RWPE1 (cell line): ENCODE results near the gene MRPS2.

ENCODE experiments used
- CTCF ChIA-PET: fragments of 350-600 bp; sonication (Branson Sonifier 250); formaldehyde crosslinking; extraction: SDS; loops from one replicate; lab custom pipeline; 2021; lab: Yijun Ruan, JAX
- POLR2A ChIA-PET: fragments of 400-600 bp; formaldehyde crosslinking; extraction: SDS; loops from one replicate; lab custom pipeline; 2020; ENCODE audit warnings: antibody characterized with exemption; ENCODE audit not compliant: low non-redundant PET; lab: Yijun Ruan, JAX
- DNase-seq: peaks from one replicate; pipeline ENCODE4 v3.0.0; 2012; ENCODE audit warnings: low spot score
- H3K27ac ChIP-seq: fragments of 450-650 bp; 2 replicates; pipeline ENCODE4 v1.5.1; 2017
- CTCF ChIP-seq: fragments of 450-650 bp; conservative IDR thresholded peaks from 2 replicates; pipeline ENCODE4 v1.5.1; 2017; ENCODE audit warnings: low read depth, mild to moderate bottlenecking

The MRPS2 gene

GRCh38 chr9:135485832-135486231, 14.7 kb upstream of the MRPS2 start:
- H3K27ac ChIP-seq, result no peak overlapping the region
- no peak for TF ChIP-seq CTCF
- CTCF ChIA-PET, result interaction anchor here (0.8 kb wide), 1 partner anchor 18 kb away, joined by 3 read pairs; no protein-coding TSS in a partner anchor
- POLR2A ChIA-PET, result no interaction called here
- DNase-seq, result no peak

GRCh38 chr9:135486267-135487065, 14.0 kb upstream of the MRPS2 start:
- DNase-seq, result no peak
- no peak overlapping the region for H3K27ac ChIP-seq
- TF ChIP-seq CTCF, result no peak
- POLR2A ChIA-PET, result no interaction called here
- CTCF ChIA-PET, result interaction anchor here (0.8 to 2.0 kb wide), 3 partner anchors 13 to 18 kb away, joined by 3 to 6 read pairs (median 5); no protein-coding TSS in a partner anchor

GRCh38 chr9:135487281-135488012, 13.0 kb upstream of the MRPS2 start:
- ChIA-PET POLR2A (no interaction called here), CTCF (interaction anchor here (0.9 to 2.0 kb wide), 2 partner anchors 12 to 17 kb away, joined by 5 to 6 read pairs; no protein-coding TSS in a partner anchor)
- no peak for TF ChIP-seq CTCF
- no peak for DNase-seq
- H3K27ac ChIP-seq, result no peak overlapping the region

GRCh38 chr9:135488013-135488330, 12.5 kb upstream of the MRPS2 start:
- DNase-seq, result no peak
- POLR2A ChIA-PET, result no interaction called here
- CTCF ChIA-PET, result interaction anchor here (2.0 kb wide), 1 partner anchor 17 kb away, joined by 6 read pairs; no protein-coding TSS in a partner anchor
- no peak for TF ChIP-seq CTCF
- no peak overlapping the region for H3K27ac ChIP-seq

GRCh38 chr9:135488527-135488926, 12.0 kb upstream of the MRPS2 start:
- no peak for DNase-seq
- POLR2A ChIA-PET, result no interaction called here
- H3K27ac ChIP-seq, result no peak overlapping the region; the same call in 1 of the 2 replicates
- no peak for TF ChIP-seq CTCF
- CTCF ChIA-PET, result interaction anchor here (2.0 kb wide), 1 partner anchor 16 kb away, joined by 6 read pairs; no protein-coding TSS in a partner anchor

GRCh38 chr9:135489188-135489906, 11.1 kb upstream of the MRPS2 start:
- TF ChIP-seq CTCF, result no peak

More at GRCh38 chr9:135489188-135489906, 11.1 kb upstream of the MRPS2 start:
- ChIA-PET CTCF (no interaction called here), POLR2A (no interaction called here)
- no peak for DNase-seq
- H3K27ac ChIP-seq, result no peak overlapping the region
